ENCODE results near the gene TSPAN18. TPM values are rescaled to one million over a fixed set of nuclear protein-coding genes. Genes with fewer than 3 reads are reported as not detected.

TSPAN18 gene
- total and polyA plus RNA-seq, 10 of the 15 experiments (the other 5 are each of a cell fraction or from before 2014, with no cell fraction given), result 0.02 to 0.77 (median 0.13) TPM; not detected in 1

DNA sequence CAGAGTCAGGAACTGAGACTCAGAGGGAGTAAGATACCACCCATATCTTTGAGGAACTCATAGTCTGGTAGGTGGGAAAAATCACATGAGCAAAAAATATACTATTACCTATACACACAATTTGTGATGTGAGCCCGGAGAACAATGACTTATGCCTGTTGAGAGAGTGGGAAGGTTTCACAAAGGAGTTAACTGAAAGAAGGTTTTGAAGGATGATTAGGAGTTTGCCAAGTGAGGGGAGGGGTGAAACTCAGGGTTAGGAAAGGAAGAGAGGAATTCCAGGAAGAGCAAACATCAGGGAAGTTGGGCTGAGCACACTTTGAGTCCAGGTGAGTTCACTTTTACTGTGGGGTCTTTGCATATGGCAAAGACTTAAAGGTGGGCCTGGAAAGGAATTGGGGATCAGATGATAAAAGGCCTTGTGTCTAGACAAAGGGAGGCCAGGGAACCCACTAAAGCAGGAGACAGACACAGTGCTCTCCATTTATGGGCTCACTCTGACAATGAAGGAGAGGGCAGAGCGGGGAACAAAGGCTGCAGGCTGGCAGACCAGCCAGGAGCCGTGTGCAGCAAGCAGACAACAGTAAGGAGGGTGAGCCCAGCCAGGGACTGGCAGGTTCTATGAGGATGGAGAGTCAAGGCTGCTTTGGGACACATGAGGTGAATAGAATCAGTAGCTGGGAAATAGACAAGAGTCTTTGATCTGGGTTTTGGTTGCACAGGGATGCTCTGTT, 33.1 kb downstream of the TSPAN18 start (continued):
- TF ChIP-seq KDM1A (IDR thresholded peaks at IDR 0.05; ENCODE audit: borderline replicate concordance), result no peak
- no peak for TF ChIP-seq IRF4 (IDR thresholded peaks at IDR 0.05; ENCODE audit: low read depth, low read length)
- no peak for TF ChIP-seq LARP7 (IDR thresholded peaks at IDR 0.05)
- TF ChIP-seq, protein P1, sequence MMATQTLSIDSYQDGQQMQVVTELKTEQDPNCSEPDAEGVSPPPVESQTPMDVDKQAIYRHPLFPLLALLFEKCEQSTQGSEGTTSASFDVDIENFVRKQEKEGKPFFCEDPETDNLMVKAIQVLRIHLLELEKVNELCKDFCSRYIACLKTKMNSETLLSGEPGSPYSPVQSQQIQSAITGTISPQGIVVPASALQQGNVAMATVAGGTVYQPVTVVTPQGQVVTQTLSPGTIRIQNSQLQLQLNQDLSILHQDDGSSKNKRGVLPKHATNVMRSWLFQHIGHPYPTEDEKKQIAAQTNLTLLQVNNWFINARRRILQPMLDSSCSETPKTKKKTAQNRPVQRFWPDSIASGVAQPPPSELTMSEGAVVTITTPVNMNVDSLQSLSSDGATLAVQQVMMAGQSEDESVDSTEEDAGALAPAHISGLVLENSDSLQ (IDR thresholded peaks at IDR 0.05), result no peak
- no peak for TF ChIP-seq MYC (IDR thresholded peaks at IDR 0.05; ENCODE audit: insufficient read depth, insufficient read length, insufficient replicate concordance, low read length, severe bottlenecking)
- TF ChIP-seq NR2C1 (IDR thresholded peaks at IDR 0.05), result no peak
- no peak for TF ChIP-seq TARDBP (IDR thresholded peaks at IDR 0.05; ENCODE audit: borderline replicate concordance)
- no peak for TF ChIP-seq YBX1 (IDR thresholded peaks at IDR 0.05)
- TF ChIP-seq EP300 (IDR thresholded peaks at IDR 0.05; ENCODE audit: borderline replicate concordance in 1 of 2, control insufficient read depth in 1 of 2, low read depth in 2 of 2, low read length in 2 of 2), result no peak
- no peak for TF ChIP-seq SUPT20H (IDR thresholded peaks at IDR 0.05; ENCODE audit: borderline replicate concordance, control insufficient read depth, low read depth, low read length)
- no peak for TF ChIP-seq PAX8 (IDR thresholded peaks at IDR 0.05)

DNA sequence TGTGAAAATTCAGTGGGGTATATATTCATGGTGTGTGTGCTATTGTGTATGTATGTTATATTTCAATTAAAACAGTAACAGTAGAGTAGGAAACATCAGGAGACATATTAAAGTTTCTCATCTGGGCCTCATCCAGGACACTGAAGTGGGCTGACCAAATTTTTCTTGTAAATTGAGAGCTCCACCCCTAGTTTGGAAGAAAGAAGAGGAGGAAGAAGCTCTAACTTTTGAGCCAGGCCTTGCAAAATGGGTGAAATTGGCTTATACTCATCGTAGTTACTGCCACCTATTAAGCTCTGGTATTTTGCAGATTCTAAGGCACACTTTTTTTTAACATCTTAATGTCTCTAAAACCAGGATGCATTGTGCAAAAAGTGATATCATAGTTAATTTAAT, 33.7 kb downstream of the TSPAN18 start:
- no peaks in the 10 kb centered on the region for H3K36me3 ChIP-seq (ENCODE audit: control insufficient read depth in 2 of 2, insufficient read depth in 2 of 2, low read length in 1 of 2)
- SMC1A ChIA-PET (ENCODE audit: uncharacterized antibody, unreplicated experiment), result no interaction called here
- no peak overlapping the region for H3K4me3 ChIP-seq
- no peaks in the 10 kb centered on the region; the same call in 2 of the 3 replicates for H3K9me3 ChIP-seq (replicated peaks; ENCODE audit: control insufficient read depth, insufficient read depth, low read length)
- RAD21 ChIA-PET (ENCODE audit: unreplicated experiment), result interaction anchor here (0.5 kb wide), 1 partner anchor 237 kb away, joined by 3 read pairs; no protein-coding TSS in a partner anchor
- no peaks in the 10 kb centered on the region for H3K79me2 ChIP-seq (ENCODE audit: control insufficient read depth, insufficient read depth, low read length)
- no peak overlapping the region for H2AFZ ChIP-seq (ENCODE audit: control insufficient read depth, low read depth, low read length)
- no peak overlapping the region for H3K4me2 ChIP-seq (ENCODE audit: control insufficient read depth, insufficient read depth)
- BruUV-seq (replicated peaks), result no TSS peak
- H3K27ac ChIP-seq (ENCODE audit: control insufficient read depth, insufficient read depth), result no peak overlapping the region
- whole genome bisulfite sequencing (ENCODE audit: insufficient coverage, insufficient replicate concordance, low lambda C conversion rate, missing lambda C conversion rate), result 0% methylated on average over 1 of the region's 1 CpG
- intact Hi-C loops (cut with micrococcal nuclease; ENCODE audit: unreplicated experiment), result no loop called here
- no peaks in the 10 kb centered on the region for H4K20me1 ChIP-seq (ENCODE audit: control insufficient read depth, insufficient read depth)
- no peak for FAIRE-seq
- in situ Hi-C loops (cut with MboI), result no loop called here
- H3K4me1 ChIP-seq (ENCODE audit: control insufficient read depth, insufficient read depth, low read length), result no peaks in the 10 kb centered on the region
- H3K9ac ChIP-seq (ENCODE audit: control insufficient read depth, insufficient read depth, low read length), result no peak overlapping the region
- DNase-seq (ENCODE audit: low read depth, low spot score), result no peak
- CTCF ChIA-PET, result interaction anchor here (0.7 to 1.6 kb wide), 4 partner anchors 15 to 343 kb away, joined by 3 to 5 read pairs (median 4); no protein-coding TSS in a partner anchor
- POLR2A ChIA-PET, result no interaction called here
- no peak for ATAC-seq
- H3K27me3 ChIP-seq (replicated peaks in 1 of 2; ENCODE audit: control insufficient read depth in 2 of 2, insufficient read depth in 2 of 2, low read length in 1 of 2), result peaks cover 0 to 4% of the 10 kb centered on the region in 2 experiments; a peak in 1 of 4 replicates
- TF ChIP-seq, protein P2, sequence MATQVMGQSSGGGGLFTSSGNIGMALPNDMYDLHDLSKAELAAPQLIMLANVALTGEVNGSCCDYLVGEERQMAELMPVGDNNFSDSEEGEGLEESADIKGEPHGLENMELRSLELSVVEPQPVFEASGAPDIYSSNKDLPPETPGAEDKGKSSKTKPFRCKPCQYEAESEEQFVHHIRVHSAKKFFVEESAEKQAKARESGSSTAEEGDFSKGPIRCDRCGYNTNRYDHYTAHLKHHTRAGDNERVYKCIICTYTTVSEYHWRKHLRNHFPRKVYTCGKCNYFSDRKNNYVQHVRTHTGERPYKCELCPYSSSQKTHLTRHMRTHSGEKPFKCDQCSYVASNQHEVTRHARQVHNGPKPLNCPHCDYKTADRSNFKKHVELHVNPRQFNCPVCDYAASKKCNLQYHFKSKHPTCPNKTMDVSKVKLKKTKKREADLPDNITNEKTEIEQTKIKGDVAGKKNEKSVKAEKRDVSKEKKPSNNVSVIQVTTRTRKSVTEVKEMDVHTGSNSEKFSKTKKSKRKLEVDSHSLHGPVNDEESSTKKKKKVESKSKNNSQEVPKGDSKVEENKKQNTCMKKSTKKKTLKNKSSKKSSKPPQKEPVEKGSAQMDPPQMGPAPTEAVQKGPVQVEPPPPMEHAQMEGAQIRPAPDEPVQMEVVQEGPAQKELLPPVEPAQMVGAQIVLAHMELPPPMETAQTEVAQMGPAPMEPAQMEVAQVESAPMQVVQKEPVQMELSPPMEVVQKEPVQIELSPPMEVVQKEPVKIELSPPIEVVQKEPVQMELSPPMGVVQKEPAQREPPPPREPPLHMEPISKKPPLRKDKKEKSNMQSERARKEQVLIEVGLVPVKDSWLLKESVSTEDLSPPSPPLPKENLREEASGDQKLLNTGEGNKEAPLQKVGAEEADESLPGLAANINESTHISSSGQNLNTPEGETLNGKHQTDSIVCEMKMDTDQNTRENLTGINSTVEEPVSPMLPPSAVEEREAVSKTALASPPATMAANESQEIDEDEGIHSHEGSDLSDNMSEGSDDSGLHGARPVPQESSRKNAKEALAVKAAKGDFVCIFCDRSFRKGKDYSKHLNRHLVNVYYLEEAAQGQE (IDR thresholded peaks at IDR 0.05; ENCODE audit: low read depth, low read length), result no peak
- no peak for TF ChIP-seq SP1 (IDR thresholded peaks at IDR 0.05; ENCODE audit: low read depth, low read length)
- TF ChIP-seq, protein P3, sequence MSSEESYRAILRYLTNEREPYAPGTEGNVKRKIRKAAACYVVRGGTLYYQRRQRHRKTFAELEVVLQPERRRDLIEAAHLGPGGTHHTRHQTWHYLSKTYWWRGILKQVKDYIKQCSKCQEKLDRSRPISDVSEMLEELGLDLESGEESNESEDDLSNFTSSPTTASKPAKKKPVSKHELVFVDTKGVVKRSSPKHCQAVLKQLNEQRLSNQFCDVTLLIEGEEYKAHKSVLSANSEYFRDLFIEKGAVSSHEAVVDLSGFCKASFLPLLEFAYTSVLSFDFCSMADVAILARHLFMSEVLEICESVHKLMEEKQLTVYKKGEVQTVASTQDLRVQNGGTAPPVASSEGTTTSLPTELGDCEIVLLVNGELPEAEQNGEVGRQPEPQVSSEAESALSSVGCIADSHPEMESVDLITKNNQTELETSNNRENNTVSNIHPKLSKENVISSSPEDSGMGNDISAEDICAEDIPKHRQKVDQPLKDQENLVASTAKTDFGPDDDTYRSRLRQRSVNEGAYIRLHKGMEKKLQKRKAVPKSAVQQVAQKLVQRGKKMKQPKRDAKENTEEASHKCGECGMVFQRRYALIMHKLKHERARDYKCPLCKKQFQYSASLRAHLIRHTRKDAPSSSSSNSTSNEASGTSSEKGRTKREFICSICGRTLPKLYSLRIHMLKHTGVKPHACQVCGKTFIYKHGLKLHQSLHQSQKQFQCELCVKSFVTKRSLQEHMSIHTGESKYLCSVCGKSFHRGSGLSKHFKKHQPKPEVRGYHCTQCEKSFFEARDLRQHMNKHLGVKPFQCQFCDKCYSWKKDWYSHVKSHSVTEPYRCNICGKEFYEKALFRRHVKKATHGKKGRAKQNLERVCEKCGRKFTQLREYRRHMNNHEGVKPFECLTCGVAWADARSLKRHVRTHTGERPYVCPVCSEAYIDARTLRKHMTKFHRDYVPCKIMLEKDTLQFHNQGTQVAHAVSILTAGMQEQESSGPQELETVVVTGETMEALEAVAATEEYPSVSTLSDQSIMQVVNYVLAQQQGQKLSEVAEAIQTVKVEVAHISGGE (CRISPR knock-in tag; IDR thresholded peaks at IDR 0.05), result no peak
- TF ChIP-seq MTA2 (IDR thresholded peaks at IDR 0.05; ENCODE audit: low read depth), result no peak
